MG63 (cell line): ENCODE measurements around the gene YY1AP1. TPM values are rescaled to one million over a fixed set of nuclear protein-coding genes. Genes with fewer than 3 reads are reported as not detected.
"Not testable (repeated sequence)": the region's sequence is repeated elsewhere in the genome, so short reads cannot be mapped to it uniquely, and the experiment has no call there.

Experiments used
- DNase-seq: peaks from one replicate; pipeline ENCODE4 v3.0.0-alpha.2; 2020
- H3K27me3 ChIP-seq: fragments of 250-450 bp; sonication (Bioruptor Pico); 2 replicates; pipeline ENCODE4 v1.5.1; 2020; ENCODE audit warnings: mild to moderate bottlenecking, moderate library complexity
- H3K36me3 ChIP-seq: fragments of 250-450 bp; sonication (Bioruptor Pico); 2 replicates; pipeline ENCODE4 v1.5.1; 2020; ENCODE audit warnings: mild to moderate bottlenecking, moderate library complexity
- H3K4me3 ChIP-seq: fragments of 250-450 bp; sonication (Bioruptor Pico); 2 replicates; pipeline ENCODE4 v1.5.1; 2020; ENCODE audit warnings: mild to moderate bottlenecking, moderate library complexity
- H3K9me3 ChIP-seq: fragments of 250-450 bp; sonication (Bioruptor Pico); 2 replicates; pipeline ENCODE4 v1.5.1; 2020; ENCODE audit warnings: mild to moderate bottlenecking, moderate library complexity
- total RNA-seq: library from RNA; depleted of rRNA; stranded (reverse); fragments of >200 nt; shearing (Covaris generic); gene quantifications from 2 replicates; pipeline ENCODE4 v1.2.3, GENCODE V29; 2014; ENCODE audit warnings: low replicate concordance

Gene YY1AP1
- total RNA-seq, 1 experiment from 2014 or later, result 48.1 TPM

- H3K4me3 ChIP-seq, result no peak overlapping the region
- H3K36me3 ChIP-seq, result peaks cover 87% of the 10 kb centered on the region
These were observed 19.1 kb downstream of the YY1AP1 start for GRCh38 chr1:155669233-155670162.

GRCh38 chr1:155661239-155661638 is 27.3 kb downstream of the YY1AP1 start:
- H3K36me3 ChIP-seq, result peaks cover 72% of the 10 kb centered on the region
- H3K9me3 ChIP-seq, DNase-seq, H3K4me3 ChIP-seq, H3K27me3 ChIP-seq: not testable (repeated sequence)

More at GRCh38 chr1:155669233-155670162, 19.1 kb downstream of the YY1AP1 start:
- no peak for DNase-seq
- H3K9me3 ChIP-seq, result no peaks in the 10 kb centered on the region
- H3K27me3 ChIP-seq, result no peaks in the 10 kb centered on the region

- no peaks in the 10 kb centered on the region for H3K27me3 ChIP-seq
- no peak for DNase-seq
- peaks cover 39% of the 10 kb centered on the region for H3K36me3 ChIP-seq
- H3K4me3 ChIP-seq, result no peak overlapping the region
- no peaks in the 10 kb centered on the region for H3K9me3 ChIP-seq
These were observed 31.1 kb downstream of the YY1AP1 start for GRCh38 chr1:155657463-155657862.

- Histone ChIP-seq H3K27me3 (no peaks in the 10 kb centered on the region), H3K9me3 (peaks cover 6% of the 10 kb centered on the region; the same call in 1 of the 2 replicates), H3K36me3 (no peaks in the 10 kb centered on the region), H3K4me3 (no peak overlapping the region)
- no peak for DNase-seq
These were observed 35.6 kb downstream of the YY1AP1 start for GRCh38 chr1:155652951-155653350.

- no peak for DNase-seq
- no peak overlapping the region for H3K4me3 ChIP-seq
- H3K27me3 ChIP-seq, result no peaks in the 10 kb centered on the region
- peaks cover 6% of the 10 kb centered on the region; the same call in 1 of the 2 replicates for H3K9me3 ChIP-seq
- no peaks in the 10 kb centered on the region for H3K36me3 ChIP-seq
These were observed 36.5 kb downstream of the YY1AP1 start for GRCh38 chr1:155651861-155652661.

- no peak overlapping the region for H3K4me3 ChIP-seq
- no peaks in the 10 kb centered on the region for H3K27me3 ChIP-seq
- H3K9me3 ChIP-seq, result peaks cover 6% of the 10 kb centered on the region; the same call in 1 of the 2 replicates
- no peak for DNase-seq
- no peaks in the 10 kb centered on the region for H3K36me3 ChIP-seq
These were observed 38.3 kb downstream of the YY1AP1 start for GRCh38 chr1:155650231-155650757.

- Histone ChIP-seq H3K9me3 (peaks cover 6% of the 10 kb centered on the region; the same call in 1 of the 2 replicates), H3K27me3 (no peaks in the 10 kb centered on the region), H3K36me3 (peaks cover under 1% of the 10 kb centered on the region; the same call in 1 of the 2 replicates), H3K4me3 (no peak overlapping the region)
- DNase-seq, result no peak
These were observed 38.9 kb downstream of the YY1AP1 start for GRCh38 chr1:155649676-155650075.

GRCh38 chr1:155648207-155649147 is 40.1 kb downstream of the YY1AP1 start:
- H3K9me3 ChIP-seq, result peaks cover 10% of the 10 kb centered on the region
- DNase-seq, result peak; percentile 62
- peak overlapping the region; percentile 42 for H3K4me3 ChIP-seq
- no peaks in the 10 kb centered on the region for H3K27me3 ChIP-seq
- peaks cover 10% of the 10 kb centered on the region for H3K36me3 ChIP-seq

GRCh38 chr1:155646307-155646706 is 42.3 kb downstream of the YY1AP1 start:
- Histone ChIP-seq H3K4me3 (no peak overlapping the region), H3K36me3 (peaks cover 21% of the 10 kb centered on the region), H3K9me3 (peaks cover 30% of the 10 kb centered on the region), H3K27me3 (no peaks in the 10 kb centered on the region)
- DNase-seq, result no peak

- Histone ChIP-seq H3K4me3 (no peak overlapping the region), H3K9me3 (peaks cover 30% of the 10 kb centered on the region), H3K36me3 (peaks cover 21% of the 10 kb centered on the region), H3K27me3 (no peaks in the 10 kb centered on the region)
- DNase-seq, result peak; percentile 85
These were observed 42.9 kb downstream of the YY1AP1 start for GRCh38 chr1:155645648-155646047.

- DNase-seq, result peak; percentile 10
- H3K9me3 ChIP-seq, result peaks cover 28% of the 10 kb centered on the region
- no peak overlapping the region for H3K4me3 ChIP-seq
- H3K27me3 ChIP-seq, result no peaks in the 10 kb centered on the region
- peaks cover 21% of the 10 kb centered on the region for H3K36me3 ChIP-seq
These were observed 43.5 kb downstream of the YY1AP1 start for GRCh38 chr1:155645034-155645598.

GRCh38 chr1:155643230-155643629 is 45.3 kb downstream of the YY1AP1 start:
- no peak overlapping the region for H3K4me3 ChIP-seq
- H3K27me3 ChIP-seq, result no peaks in the 10 kb centered on the region
- H3K36me3 ChIP-seq, result peaks cover 21% of the 10 kb centered on the region
- no peak for DNase-seq
- H3K9me3 ChIP-seq, result peaks cover 25% of the 10 kb centered on the region

GRCh38 chr1:155642559-155643180 is 45.9 kb downstream of the YY1AP1 start:
- not testable (repeated sequence) for H3K4me3 ChIP-seq, H3K27me3 ChIP-seq, DNase-seq
- Histone ChIP-seq H3K36me3 (peaks cover 21% of the 10 kb centered on the region), H3K9me3 (peaks cover 25% of the 10 kb centered on the region)

- Histone ChIP-seq H3K27me3 (no peaks in the 10 kb centered on the region), H3K36me3 (peaks cover 21% of the 10 kb centered on the region), H3K9me3 (peaks cover 25% of the 10 kb centered on the region), H3K4me3 (no peak overlapping the region)
- DNase-seq, result no peak
These were observed 48.2 kb downstream of the YY1AP1 start for GRCh38 chr1:155640367-155640766.
